Measurements from ENCODE around the gene SIRT7. TPM values are rescaled to one million over a fixed set of nuclear protein-coding genes. Genes with fewer than 3 reads are reported as not detected.
A peak's percentile ranks its signal among the peaks of the same experiment; 100 is the strongest.

The SIRT7 gene
- total RNA-seq, 1 donor from 2014 or later = 22.6 TPM

- no peak for DNase-seq (ENCODE audit: low spot score in 2 of 2, unreplicated experiment in 2 of 2)
- H3K4me3 Mint-ChIP-seq = no peak overlapping the region
- peaks cover 17% of the 10 kb centered on the region for H3K27me3 Mint-ChIP-seq (ENCODE audit: low read depth)
- no peaks in the 10 kb centered on the region for H3K4me1 Mint-ChIP-seq
- peaks cover 7% of the 10 kb centered on the region for H3K36me3 Mint-ChIP-seq
- H3K27ac Mint-ChIP-seq = no peak overlapping the region
- no peak for TF ChIP-seq CTCF (IDR thresholded peaks at IDR 0.05; ENCODE audit: unreplicated experiment)
- H3K9me3 Mint-ChIP-seq = no peaks in the 10 kb centered on the region
These were observed 14.6 kb downstream of the SIRT7 start for GRCh38 chr17:81903415-81903831.

GRCh38 chr17:81902653-81903414 lies 15.1 kb downstream of the SIRT7 start:
- peaks cover 17% of the 10 kb centered on the region for H3K27me3 Mint-ChIP-seq (ENCODE audit: low read depth)
- no peak overlapping the region for H3K27ac Mint-ChIP-seq
- H3K36me3 Mint-ChIP-seq = peaks cover 9% of the 10 kb centered on the region
- no peaks in the 10 kb centered on the region for H3K9me3 Mint-ChIP-seq
- no peaks in the 10 kb centered on the region for H3K4me1 Mint-ChIP-seq
- peak overlapping the region; percentile 36 for H3K4me3 Mint-ChIP-seq
- DNase-seq (ENCODE audit: low spot score in 2 of 2, unreplicated experiment in 2 of 2) = no peak
- no peak for TF ChIP-seq CTCF (IDR thresholded peaks at IDR 0.05; ENCODE audit: unreplicated experiment)

GRCh38 chr17:81902023-81902652 lies 15.8 kb downstream of the SIRT7 start, which contains the start of gene NPB:
Gene NPB, plus strand, starts transcription at chr17:81902238. Its CDS starts 40 bp downstream, at chr17:81902278.
- Mint-ChIP-seq H3K4me3 (peak within 1 kb of the TSS; percentile 36), H3K9me3 (no peaks in the 10 kb centered on the region), H3K4me1 (no peaks in the 10 kb centered on the region), H3K27me3 (ENCODE audit: low read depth) (peaks cover 17% of the 10 kb centered on the region), H3K36me3 (peaks cover 10% of the 10 kb centered on the region), H3K27ac (no peak within 1 kb of the TSS)
- peak in 1 of 2 experiments; percentile 23 for DNase-seq (ENCODE audit: low spot score in 2 of 2, unreplicated experiment in 2 of 2)
- no peak for TF ChIP-seq CTCF (IDR thresholded peaks at IDR 0.05; ENCODE audit: unreplicated experiment)

- H3K4me1 Mint-ChIP-seq = no peaks in the 10 kb centered on the region
- H3K36me3 Mint-ChIP-seq = peaks cover 10% of the 10 kb centered on the region
- TF ChIP-seq CTCF (IDR thresholded peaks at IDR 0.05; ENCODE audit: unreplicated experiment) = no peak
- DNase-seq (ENCODE audit: low spot score in 2 of 2, unreplicated experiment in 2 of 2) = no peak
- H3K9me3 Mint-ChIP-seq = no peaks in the 10 kb centered on the region
- peaks cover 17% of the 10 kb centered on the region for H3K27me3 Mint-ChIP-seq (ENCODE audit: low read depth)
- no peak overlapping the region for H3K27ac Mint-ChIP-seq
- peak overlapping the region; percentile 16 for H3K4me3 Mint-ChIP-seq
These were observed 16.6 kb downstream of the SIRT7 start for GRCh38 chr17:81901167-81902022.

GRCh38 chr17:81900181-81900820 lies 17.7 kb downstream of the SIRT7 start:
- Mint-ChIP-seq H3K27ac (no peak overlapping the region), H3K27me3 (ENCODE audit: low read depth) (peaks cover 17% of the 10 kb centered on the region), H3K4me1 (no peaks in the 10 kb centered on the region), H3K4me3 (no peak overlapping the region), H3K9me3 (no peaks in the 10 kb centered on the region), H3K36me3 (peaks cover 12% of the 10 kb centered on the region)
- peak in 1 of 2 experiments; percentile 12 for DNase-seq (ENCODE audit: low spot score in 2 of 2, unreplicated experiment in 2 of 2)
- TF ChIP-seq CTCF (IDR thresholded peaks at IDR 0.05; ENCODE audit: unreplicated experiment) = no peak

Measured in mesothelial cell of epicardium (in vitro differentiated cells).